ENCODE data around the gene SRCAP. TPM values are rescaled to one million over a fixed set of nuclear protein-coding genes. Genes with fewer than 3 reads are reported as not detected.

Gene SRCAP
- total and polyA plus RNA-seq, 2 of the 8 experiments (the other 6 are each of a cell fraction or from before 2014, with no cell fraction given), result 5.5 to 54.3 TPM

- TF ChIP-seq USF2 (IDR thresholded peaks at IDR 0.05; ENCODE audit: low read length) (no peak; the same call in 1 of the 2 replicates), BCL11A (IDR thresholded peaks at IDR 0.05; ENCODE audit: low read depth in 2 of 2, low read length in 2 of 2) (no peak), CREB1 (IDR thresholded peaks at IDR 0.05) (peak; percentile 82), HDAC2 (IDR thresholded peaks at IDR 0.05; ENCODE audit: borderline replicate concordance in 1 of 2, low read depth in 2 of 2, low read length in 2 of 2) (peak; percentile 94 to 96; a peak in 3 of 4 replicates), SIRT6 (IDR thresholded peaks at IDR 0.05; ENCODE audit: low read length) (no peak), YY1 (IDR thresholded peaks at IDR 0.05; ENCODE audit: low read depth, low read length) (peak; percentile 81; the same call in 1 of the 2 replicates), POLR2A (IDR thresholded peaks at IDR 0.05; ENCODE audit: control extremely low read depth in 1 of 2, low read depth in 2 of 2, low read length in 2 of 2) (0 out of 3 replicates have a peak, but pooled peaks of 1 of the 2 experiments have one; percentile 43), TAF1 (IDR thresholded peaks at IDR 0.05; ENCODE audit: low read depth, low read length) (no peak), CHD7 (IDR thresholded peaks at IDR 0.05; ENCODE audit: insufficient replicate concordance, low read length) (no peak)
Observed at GRCh38 chr16:30657866-30658730, 40.9 kb upstream of the SRCAP start, which contains the start of gene FBRS (continued).

All from H1 (cell line).